Endothelial cell of umbilical vein (primary cell): ENCODE measurements around the gene RASGEF1C. TPM values are rescaled to one million over a fixed set of nuclear protein-coding genes. Genes with fewer than 3 reads are reported as not detected.

Experiments used
- BruUV-seq: library from RNA; stranded (reverse); fragments of 400-500 nt; replicated peaks from 2 replicates; lab custom pipeline; 2021; lab: Mats Ljungman, UMichigan
- CTCF ChIA-PET: fragments of 300-600, 350-600 bp; sonication (Branson Sonifier 250); formaldehyde crosslinking; loops from one replicate; lab custom pipeline; 2021; ENCODE audit warnings: antibody characterized with exemption, inconsistent platforms; lab: Charles Lee
- POLR2A ChIA-PET: fragments of 300-600, 350-600 bp; sonication (Branson Sonifier 250); formaldehyde crosslinking; loops from one replicate; lab custom pipeline; 2021; ENCODE audit warnings: antibody characterized with exemption, inconsistent platforms; lab: Charles Lee
- DNase-seq: peaks from one replicate; pipeline ENCODE4 v3.0.0-alpha.2; 2011; ENCODE audit warnings: low read depth, low spot score
- FAIRE-seq: peaks from 2 replicates; lab custom pipeline; 2011; peaks lifted over from hg19 to GRCh38; lab: Jason Lieb, UNC
- H2AFZ ChIP-seq: 2 replicates; pipeline ENCODE4 v1.6.0; 2012; ENCODE audit warnings: low read depth, low read length, control low read depth, inconsistent platforms
- H3K27ac ChIP-seq: 2 replicates; pipeline ENCODE4 v1.5.1; 2011; ENCODE audit warnings: low read depth, mild to moderate bottlenecking, control low read depth, low read length, moderate library complexity; ENCODE audit not compliant: insufficient read depth
- H3K27me3 ChIP-seq, 2 experiments: 2 replicates each; pipeline versions ENCODE4 v1.6.0 to v1.6.1; 2011; ENCODE audit warnings: low read length in 2 of 2, mixed read lengths in 1 of 2; ENCODE audit not compliant: control insufficient read depth in 2 of 2, insufficient read depth in 2 of 2
- H3K36me3 ChIP-seq, 2 experiments: 2 replicates in 1 of 2; 3 replicates in 1 of 2; pipeline ENCODE4 v1.5.1; 2011; ENCODE audit warnings: low read length in 2 of 2, mild to moderate bottlenecking in 1 of 2, moderate library complexity in 1 of 2; ENCODE audit not compliant: control insufficient read depth in 2 of 2, insufficient read depth in 2 of 2; ENCODE audit errors: extremely low read depth in 1 of 2
- H3K4me1 ChIP-seq: 3 replicates; pipeline ENCODE4 v1.5.1; 2011; ENCODE audit warnings: mild to moderate bottlenecking, low read length; ENCODE audit not compliant: control insufficient read depth, insufficient read depth; ENCODE audit errors: extremely low read depth
- H3K4me2 ChIP-seq: 2 replicates; pipeline ENCODE4 v1.6.1; 2011; ENCODE audit warnings: low read length, control low read depth, mixed read lengths; ENCODE audit not compliant: insufficient read depth
- H3K4me3 ChIP-seq, 3 experiments: fragments of 200-600 bp in 1 of 3; sonication (generic), shearing (Covaris generic) in 1 of 3; replicated peaks in 1 of 3; 2 replicates each; pipeline ENCODE4 v1.5.1; 2011 to 2016; ENCODE audit warnings: control low read depth in 3 of 3, low read length in 3 of 3, mild to moderate bottlenecking in 2 of 3, inconsistent platforms in 1 of 3, low read depth in 1 of 3, moderate library complexity in 1 of 3; ENCODE audit not compliant: insufficient read depth in 1 of 3
- H3K79me2 ChIP-seq: 2 replicates; pipeline ENCODE4 v1.6.0; 2012; ENCODE audit warnings: low read length, inconsistent platforms; ENCODE audit not compliant: control insufficient read depth, insufficient read depth
- H3K9ac ChIP-seq: replicated peaks from 2 replicates; pipeline ENCODE3; 2011; ENCODE audit warnings: low read length, control low read depth; ENCODE audit not compliant: insufficient read depth; ENCODE audit errors: extremely low read depth
- H3K9me1 ChIP-seq: replicated peaks from 3 replicates; pipeline ENCODE4 v1.6.0; 2011; ENCODE audit warnings: mild to moderate bottlenecking, low read length; ENCODE audit not compliant: control insufficient read depth, insufficient read depth; ENCODE audit errors: extremely low read depth
- H3K9me3 ChIP-seq: replicated peaks from 2 replicates; pipeline ENCODE4 v1.5.1; 2012; ENCODE audit warnings: low read length, inconsistent platforms; ENCODE audit not compliant: control insufficient read depth, insufficient read depth
- H4K20me1 ChIP-seq: replicated peaks from 2 replicates; pipeline ENCODE3; 2011; ENCODE audit warnings: mild to moderate bottlenecking, low read length; ENCODE audit not compliant: control insufficient read depth, insufficient read depth; ENCODE audit errors: extremely low read depth
- EZH2 ChIP-seq: IDR thresholded peaks from 2 replicates; pipeline ENCODE4 v1.6.1; 2012; ENCODE audit warnings: borderline replicate concordance, low read depth, mild to moderate bottlenecking, moderate library complexity, low read length, inconsistent platforms; ENCODE audit not compliant: severe bottlenecking
- FOS ChIP-seq: IDR thresholded peaks from 2 replicates; pipeline ENCODE4 v1.6.1; 2011; ENCODE audit warnings: mild to moderate bottlenecking, low read length, moderate library complexity, borderline replicate concordance; ENCODE audit not compliant: insufficient read depth
- GATA2 ChIP-seq: IDR thresholded peaks from 2 replicates; pipeline ENCODE4 v1.7.0; 2011; ENCODE audit warnings: low read depth, mild to moderate bottlenecking, moderate library complexity, mixed read lengths, low read length; ENCODE audit not compliant: insufficient read length, insufficient read depth
- JUN ChIP-seq: IDR thresholded peaks from 2 replicates; pipeline ENCODE4 v1.6.1; 2011; ENCODE audit warnings: borderline replicate concordance, low read depth; ENCODE audit not compliant: insufficient read length, insufficient read depth
- MYC ChIP-seq: IDR thresholded peaks from one replicate; pipeline ENCODE4 v1.6.1; 2011; ENCODE audit warnings: mild to moderate bottlenecking, low read depth, low read length
- POLR2A ChIP-seq: IDR thresholded peaks from 2 replicates; pipeline ENCODE4 v1.6.1; 2012; ENCODE audit warnings: low read depth, mild to moderate bottlenecking, control low read depth, low read length
- POLR2AphosphoS5 ChIP-seq: IDR thresholded peaks from 2 replicates; pipeline ENCODE4 v1.6.1; 2012; ENCODE audit warnings: low read depth, mild to moderate bottlenecking, control low read depth, low read length, moderate library complexity; ENCODE audit not compliant: insufficient read depth
- dilution Hi-C: fragments of 300-500 bp; cut with MboI; formaldehyde crosslinking; loops from one replicate; pipeline ENCODE4 v1.15.0; 2019; ENCODE audit warnings: low sequenced_read_pairs; ENCODE audit not compliant: extremely low pct_ligation_motif_present
- intact Hi-C: fragments of 100-400 bp; cut with micrococcal nuclease; formaldehyde crosslinking; loops from one replicate; pipeline ENCODE4 v1.10.0; 2022
- polyA plus RNA-seq, 4 experiments: library from polyadenylated mRNA; depleted of rRNA in 3 of 4; stranded (reverse) in 3 of 4; unstranded in 1 of 4; fragments of >200 nt; gene quantifications; 2 replicates each; pipeline versions ENCODE4 v1.2.1 to v1.2.3, GENCODE V29; 2011 to 2012; ENCODE audit warnings: missing spikeins in 1 of 4
- total RNA-seq: library from RNA; stranded (reverse); gene quantifications from 2 replicates; pipeline ENCODE4 v1.2.3, GENCODE V29; 2021
- TF ChIP-seq, protein P1 (sequence below): IDR thresholded peaks from 2 replicates; pipeline ENCODE4 v1.6.1; 2011; ENCODE audit not compliant: insufficient read depth, insufficient read length
- TF ChIP-seq, protein P2 (sequence below), 2 donors: IDR thresholded peaks; 1 replicate in 1 of 2; 2 replicates in 1 of 2; pipeline ENCODE4 v1.5.1; 2011; ENCODE audit warnings: low read length in 2 of 2, mild to moderate bottlenecking in 2 of 2, moderate library complexity in 2 of 2, control low read depth in 1 of 2, inconsistent platforms in 1 of 2, low read depth in 1 of 2; ENCODE audit not compliant: insufficient read depth in 1 of 2; ENCODE audit errors: extremely low read depth in 1 of 2

RASGEF1C gene
- total and polyA plus RNA-seq, 2 donors (not counting 3 experiments of a cell fraction or from before 2014, with no cell fraction given) = not detected

DNA sequence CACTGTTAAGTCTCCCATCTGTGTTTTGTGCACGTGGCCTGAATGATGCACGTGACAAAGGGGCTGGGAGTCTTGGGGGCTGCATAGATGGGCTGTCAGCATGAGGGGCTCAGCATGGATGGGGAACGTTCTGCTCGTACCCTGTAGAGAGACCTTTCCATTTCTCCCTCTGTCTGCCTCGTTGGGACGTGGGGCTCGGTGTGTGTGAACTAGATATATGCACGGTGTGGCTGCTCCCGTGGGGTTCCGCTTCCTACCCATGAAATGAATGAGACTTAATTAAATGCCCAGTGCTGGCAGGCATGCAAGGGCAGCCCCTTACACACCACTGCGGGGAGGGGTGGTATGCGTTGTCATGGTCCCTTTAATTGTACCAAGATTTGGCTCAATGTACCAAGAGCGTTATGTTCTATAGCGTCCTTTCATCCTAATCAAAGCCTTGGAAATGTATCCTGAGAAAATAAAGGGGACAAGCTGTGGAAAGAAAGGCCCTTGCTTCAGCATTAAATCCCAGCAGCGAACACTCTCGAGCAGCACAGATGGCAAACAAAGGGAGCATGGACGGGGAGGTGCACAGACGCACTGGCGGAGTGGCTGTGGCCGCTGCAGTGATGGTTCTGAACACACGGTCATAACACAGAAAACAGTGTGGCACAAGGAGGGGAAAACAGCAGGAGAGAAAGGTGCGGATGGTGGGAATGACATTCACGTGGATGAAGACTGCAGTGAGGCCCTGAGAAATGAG, 66.8 kb downstream of the RASGEF1C start:
- POLR2A ChIA-PET = no interaction called here
- Histone ChIP-seq H3K79me2 (no peaks in the 10 kb centered on the region), H3K9me1 (no peaks in the 10 kb centered on the region), H3K27me3 (no peaks in the 10 kb centered on the region), H3K9ac (no peak overlapping the region), H3K36me3 (no peaks in the 10 kb centered on the region), H3K27ac (no peak overlapping the region), H3K9me3 (no peaks in the 10 kb centered on the region), H4K20me1 (no peaks in the 10 kb centered on the region), H3K4me2 (no peak overlapping the region), H2AFZ (no peak overlapping the region), H3K4me1 (no peaks in the 10 kb centered on the region), H3K4me3 (no peak overlapping the region)
- CTCF ChIA-PET = no interaction called here
- intact Hi-C loops = no loop called here
- DNase-seq = no peak
- dilution Hi-C loops = no loop called here
- FAIRE-seq = no peak
- no TSS peak for BruUV-seq
- TF ChIP-seq POLR2AphosphoS5 (no peak), JUN (no peak), GATA2 (no peak), MYC (no peak), FOS (no peak), EZH2 (no peak), POLR2A (no peak)
- TF ChIP-seq, protein P1, sequence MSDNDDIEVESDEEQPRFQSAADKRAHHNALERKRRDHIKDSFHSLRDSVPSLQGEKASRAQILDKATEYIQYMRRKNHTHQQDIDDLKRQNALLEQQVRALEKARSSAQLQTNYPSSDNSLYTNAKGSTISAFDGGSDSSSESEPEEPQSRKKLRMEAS = no peak
- TF ChIP-seq, protein P2, sequence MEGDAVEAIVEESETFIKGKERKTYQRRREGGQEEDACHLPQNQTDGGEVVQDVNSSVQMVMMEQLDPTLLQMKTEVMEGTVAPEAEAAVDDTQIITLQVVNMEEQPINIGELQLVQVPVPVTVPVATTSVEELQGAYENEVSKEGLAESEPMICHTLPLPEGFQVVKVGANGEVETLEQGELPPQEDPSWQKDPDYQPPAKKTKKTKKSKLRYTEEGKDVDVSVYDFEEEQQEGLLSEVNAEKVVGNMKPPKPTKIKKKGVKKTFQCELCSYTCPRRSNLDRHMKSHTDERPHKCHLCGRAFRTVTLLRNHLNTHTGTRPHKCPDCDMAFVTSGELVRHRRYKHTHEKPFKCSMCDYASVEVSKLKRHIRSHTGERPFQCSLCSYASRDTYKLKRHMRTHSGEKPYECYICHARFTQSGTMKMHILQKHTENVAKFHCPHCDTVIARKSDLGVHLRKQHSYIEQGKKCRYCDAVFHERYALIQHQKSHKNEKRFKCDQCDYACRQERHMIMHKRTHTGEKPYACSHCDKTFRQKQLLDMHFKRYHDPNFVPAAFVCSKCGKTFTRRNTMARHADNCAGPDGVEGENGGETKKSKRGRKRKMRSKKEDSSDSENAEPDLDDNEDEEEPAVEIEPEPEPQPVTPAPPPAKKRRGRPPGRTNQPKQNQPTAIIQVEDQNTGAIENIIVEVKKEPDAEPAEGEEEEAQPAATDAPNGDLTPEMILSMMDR (IDR thresholded peaks at IDR 0.05; ENCODE audit: extremely low read depth in 1 of 2, insufficient read depth in 1 of 2, low read depth in 1 of 2, low read length in 2 of 2) = no peak
